Left lung (tissue), 14 donors: ENCODE measurements around the gene TARDBP. TPM values are rescaled to one million over a fixed set of nuclear protein-coding genes. Genes with fewer than 3 reads are reported as not detected.

ENCODE experiments used
- ATAC-seq: fragments of 200-7000 bp; cut with Tn5 transposase; one replicate; pipeline ENCODE4 v1.9.1; 2020; ENCODE audit warnings: moderate library complexity
- DNase-seq, 4 donors: peaks; one replicate each; pipeline ENCODE4 v3.0.0-alpha.2; 2013 to 2020
- H3K27ac ChIP-seq, 2 donors: fragments of 200-600 bp; sonication (generic) in 1 of 2; one replicate each; pipeline versions ENCODE4 v1.5.0 to v1.8.0; 2020 to 2021
- H3K27me3 ChIP-seq, 2 donors: fragments of 200-600 bp; sonication (generic) in 1 of 2; one replicate each; pipeline versions ENCODE4 v1.5.0 to v1.8.0; 2020 to 2021
- H3K36me3 ChIP-seq, 2 donors: fragments of 200-600 bp; sonication (generic) in 1 of 2; one replicate each; pipeline versions ENCODE4 v1.5.0 to v1.8.0; 2020 to 2021
- H3K4me1 ChIP-seq, 2 donors: fragments of 200-600 bp; one replicate each; pipeline ENCODE4 v1.8.0; 2021
- H3K4me3 ChIP-seq, 2 donors: fragments of 200-600 bp; sonication (generic) in 1 of 2; one replicate each; pipeline versions ENCODE4 v1.5.0 to v1.8.0; 2020 to 2021; ENCODE audit warnings: mild to moderate bottlenecking in 1 of 2
- H3K9me3 ChIP-seq, 2 donors: fragments of 200-600 bp; sonication (generic) in 1 of 2; one replicate each; pipeline versions ENCODE4 v1.5.0 to v1.8.0; 2020 to 2021
- intact Hi-C, 2 donors: fragments of 100-400 bp; cut with DNase I; formaldehyde crosslinking; loops; one replicate each; pipeline versions ENCODE4 v1.11.2 to v1.14.2; 2022
- long read RNA-seq, 12 donors: library from polyadenylated mRNA in 2 of 12; unstranded in 2 of 12; transcript quantifications; one replicate each; pipeline ENCODE4 v2.0.0 and lab custom pipeline, GENCODE V29; 2019 to 2026
- polyA plus RNA-seq, 6 donors: library from polyadenylated mRNA; unstranded; fragments of 120-200 nt; gene quantifications; one replicate each; pipeline ENCODE4 v1.2.1, GENCODE V29; 2013; ENCODE audit not compliant: insufficient read length in 6 of 6
- total RNA-seq, 2 donors: library from RNA; stranded (reverse); fragmentation: NEBNext Ultra II Directional; extraction: Animal tissue kit (Norgen Biotek cat#: 25700); gene quantifications; one replicate each; pipeline ENCODE4 v1.2.1, GENCODE V29; 2021
- TF ChIP-seq, protein P1 (sequence below), 2 donors: fragments of 200-600 bp; sonication (generic) in 1 of 2; IDR thresholded peaks; one replicate each; pipeline versions ENCODE4 v1.5.0 to v1.8.0; 2021; ENCODE audit warnings: antibody characterized with exemption in 2 of 2
- donor health status: DM: no; HTN: yes; CAD: no.
- donor health status: DM: no; HTN: no; CAD: no.

The TARDBP gene
- 100 to 1,000 TPM; 119 to 126 TPM for total RNA-seq
- 100 to 1,000 TPM; 271 to 344 (median 307) TPM for polyA plus RNA-seq
- long read RNA-seq, donor 1, full-length matches to known transcripts, result 84 of 112 reads
- long read RNA-seq, donor 1, partial matches to known transcripts, result 28 of 112 reads
- long read RNA-seq, donor 1, other reads (novel, unspliced or antisense), result 0 of 112 reads
- long read RNA-seq, donor 2, full-length matches to known transcripts, result 83 of 110 reads
- long read RNA-seq, donor 2, partial matches to known transcripts, result 27 of 110 reads
- long read RNA-seq, donor 2, other reads (novel, unspliced or antisense), result 0 of 110 reads
- long read RNA-seq, donor 3, full-length matches to known transcripts, result 41 of 51 reads
- long read RNA-seq, donor 3, partial matches to known transcripts, result 10 of 51 reads
- long read RNA-seq, donor 3, other reads (novel, unspliced or antisense), result 0 of 51 reads
- long read RNA-seq, donor 4, full-length matches to known transcripts, result 12 of 17 reads
- long read RNA-seq, donor 4, partial matches to known transcripts, result 2 of 17 reads
- long read RNA-seq, donor 4, other reads (novel, unspliced or antisense), result 3 of 17 reads
- long read RNA-seq, donor 5, full-length matches to known transcripts, result 57 of 57 reads
- long read RNA-seq, donor 5, partial matches to known transcripts, result 0 of 57 reads
- long read RNA-seq, donor 5, other reads (novel, unspliced or antisense), result 0 of 57 reads
- long read RNA-seq, donor 6, full-length matches to known transcripts, result 52 of 66 reads
- long read RNA-seq, donor 6, partial matches to known transcripts, result 14 of 66 reads
- long read RNA-seq, donor 6, other reads (novel, unspliced or antisense), result 0 of 66 reads
- long read RNA-seq, donor 7, full-length matches to known transcripts, result 31 of 37 reads
- long read RNA-seq, donor 7, partial matches to known transcripts, result 6 of 37 reads
- long read RNA-seq, donor 7, other reads (novel, unspliced or antisense), result 0 of 37 reads
- long read RNA-seq, donor 8, full-length matches to known transcripts, result 44 of 49 reads
- long read RNA-seq, donor 8, partial matches to known transcripts, result 5 of 49 reads
- long read RNA-seq, donor 8, other reads (novel, unspliced or antisense), result 0 of 49 reads
- long read RNA-seq, donor 9, result 0 reads
- long read RNA-seq, donor 10, full-length matches to known transcripts, result 2 of 9 reads
- long read RNA-seq, donor 10, partial matches to known transcripts, result 7 of 9 reads
- long read RNA-seq, donor 10, other reads (novel, unspliced or antisense), result 0 of 9 reads
- long read RNA-seq, donor 11, full-length matches to known transcripts, result 46 of 56 reads
- long read RNA-seq, donor 11, partial matches to known transcripts, result 10 of 56 reads
- long read RNA-seq, donor 11, other reads (novel, unspliced or antisense), result 0 of 56 reads
- long read RNA-seq, donor 12, full-length matches to known transcripts, result 50 of 50 reads
- long read RNA-seq, donor 12, partial matches to known transcripts, result 0 of 50 reads
- long read RNA-seq, donor 12, other reads (novel, unspliced or antisense), result 0 of 50 reads

- TF ChIP-seq, protein P1, sequence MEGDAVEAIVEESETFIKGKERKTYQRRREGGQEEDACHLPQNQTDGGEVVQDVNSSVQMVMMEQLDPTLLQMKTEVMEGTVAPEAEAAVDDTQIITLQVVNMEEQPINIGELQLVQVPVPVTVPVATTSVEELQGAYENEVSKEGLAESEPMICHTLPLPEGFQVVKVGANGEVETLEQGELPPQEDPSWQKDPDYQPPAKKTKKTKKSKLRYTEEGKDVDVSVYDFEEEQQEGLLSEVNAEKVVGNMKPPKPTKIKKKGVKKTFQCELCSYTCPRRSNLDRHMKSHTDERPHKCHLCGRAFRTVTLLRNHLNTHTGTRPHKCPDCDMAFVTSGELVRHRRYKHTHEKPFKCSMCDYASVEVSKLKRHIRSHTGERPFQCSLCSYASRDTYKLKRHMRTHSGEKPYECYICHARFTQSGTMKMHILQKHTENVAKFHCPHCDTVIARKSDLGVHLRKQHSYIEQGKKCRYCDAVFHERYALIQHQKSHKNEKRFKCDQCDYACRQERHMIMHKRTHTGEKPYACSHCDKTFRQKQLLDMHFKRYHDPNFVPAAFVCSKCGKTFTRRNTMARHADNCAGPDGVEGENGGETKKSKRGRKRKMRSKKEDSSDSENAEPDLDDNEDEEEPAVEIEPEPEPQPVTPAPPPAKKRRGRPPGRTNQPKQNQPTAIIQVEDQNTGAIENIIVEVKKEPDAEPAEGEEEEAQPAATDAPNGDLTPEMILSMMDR (IDR thresholded peaks at IDR 0.05), result no peak
- H3K36me3 ChIP-seq, result peaks cover 0 to 41% of the 10 kb centered on the region in 2 donors
- DNase-seq (peak; percentile 89 to 96 (median 94)), ATAC-seq (peak; percentile 96)
- no peaks in the 10 kb centered on the region for H3K9me3 ChIP-seq
- peak within 1 kb of the TSS; percentile 94 for H3K4me3 ChIP-seq
- peaks cover 12 to 43% of the 10 kb centered on the region in 2 donors for H3K4me1 ChIP-seq
- H3K27ac ChIP-seq, result peak within 1 kb of the TSS; percentile 91 to 93
- no peaks in the 10 kb centered on the region for H3K27me3 ChIP-seq
- intact Hi-C loops, result no loop called here
Observed at GRCh38 chr1:11012260-11013159, at the start of gene TARDBP. Gene TARDBP, plus strand, starts transcription at chr1:11012654. Its CDS starts 1,074 bp downstream, at chr1:11013728.

DNA sequence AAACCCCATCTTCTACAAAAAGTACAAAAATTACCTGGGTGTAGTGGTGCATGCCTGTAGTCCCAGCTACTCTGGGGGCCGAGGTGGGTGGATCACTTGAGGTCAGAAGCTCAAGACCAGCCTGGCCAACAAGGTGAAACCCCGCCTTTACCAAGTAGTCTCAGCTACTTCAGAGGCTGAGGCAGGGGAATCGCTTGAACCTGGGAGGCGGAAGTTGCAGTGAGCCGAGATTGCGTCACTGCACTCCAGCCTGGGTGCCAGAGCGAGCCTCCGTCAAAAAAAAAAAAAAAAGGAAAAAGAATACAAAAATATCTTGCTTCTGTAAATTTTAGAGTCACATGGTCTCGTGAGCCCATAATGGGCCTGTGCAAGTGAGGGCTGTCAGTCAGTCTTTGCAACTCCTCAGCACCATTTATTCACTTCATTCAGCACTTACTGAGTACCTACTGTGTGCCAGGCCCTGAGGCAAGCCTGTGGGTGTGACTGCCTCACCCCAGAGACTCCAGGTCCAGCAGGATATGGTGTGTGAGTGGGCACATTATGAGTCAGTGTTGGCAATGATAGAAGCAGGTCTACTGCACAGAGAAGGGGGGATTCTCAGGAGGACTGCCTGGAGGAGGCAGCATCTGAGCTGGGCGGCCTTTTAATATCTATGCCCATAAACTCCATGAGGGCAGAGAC is 46.8 kb upstream of the TARDBP start:
- intact Hi-C loops, result no loop called here
- DNase-seq (peak in 3 of 4 donors; percentile 54 to 85 (median 81)), ATAC-seq (peak; percentile 71)
- no peaks in the 10 kb centered on the region for H3K36me3 ChIP-seq
- TF ChIP-seq, protein P1 (IDR thresholded peaks at IDR 0.05), result no peak
- H3K27ac ChIP-seq, result peak overlapping the region; percentile 33 to 48
- peaks cover 0 to 12% of the 10 kb centered on the region in 2 donors for H3K27me3 ChIP-seq
- no peaks in the 10 kb centered on the region for H3K9me3 ChIP-seq
- no peak overlapping the region for H3K4me3 ChIP-seq
- peaks cover 5 to 26% of the 10 kb centered on the region in 2 donors for H3K4me1 ChIP-seq

GRCh38 chr1:10967090-10967489 is 45.4 kb upstream of the TARDBP start:
- TF ChIP-seq, protein P1 (IDR thresholded peaks at IDR 0.05), result no peak
- H3K27me3 ChIP-seq, result peaks cover 0 to 9% of the 10 kb centered on the region in 2 donors
- no peak for DNase-seq
- no peak for ATAC-seq
- no peaks in the 10 kb centered on the region for H3K36me3 ChIP-seq
- intact Hi-C loops, result no loop called here
- H3K4me1 ChIP-seq, result peaks cover 5 to 26% of the 10 kb centered on the region in 2 donors
- no peak overlapping the region for H3K4me3 ChIP-seq
- no peaks in the 10 kb centered on the region for H3K9me3 ChIP-seq
- no peak overlapping the region for H3K27ac ChIP-seq
